ENCODE results near the gene SNAP47.
A peak's percentile ranks its signal among the peaks of the same experiment; 100 is the strongest.

The SNAP47 gene

DNA sequence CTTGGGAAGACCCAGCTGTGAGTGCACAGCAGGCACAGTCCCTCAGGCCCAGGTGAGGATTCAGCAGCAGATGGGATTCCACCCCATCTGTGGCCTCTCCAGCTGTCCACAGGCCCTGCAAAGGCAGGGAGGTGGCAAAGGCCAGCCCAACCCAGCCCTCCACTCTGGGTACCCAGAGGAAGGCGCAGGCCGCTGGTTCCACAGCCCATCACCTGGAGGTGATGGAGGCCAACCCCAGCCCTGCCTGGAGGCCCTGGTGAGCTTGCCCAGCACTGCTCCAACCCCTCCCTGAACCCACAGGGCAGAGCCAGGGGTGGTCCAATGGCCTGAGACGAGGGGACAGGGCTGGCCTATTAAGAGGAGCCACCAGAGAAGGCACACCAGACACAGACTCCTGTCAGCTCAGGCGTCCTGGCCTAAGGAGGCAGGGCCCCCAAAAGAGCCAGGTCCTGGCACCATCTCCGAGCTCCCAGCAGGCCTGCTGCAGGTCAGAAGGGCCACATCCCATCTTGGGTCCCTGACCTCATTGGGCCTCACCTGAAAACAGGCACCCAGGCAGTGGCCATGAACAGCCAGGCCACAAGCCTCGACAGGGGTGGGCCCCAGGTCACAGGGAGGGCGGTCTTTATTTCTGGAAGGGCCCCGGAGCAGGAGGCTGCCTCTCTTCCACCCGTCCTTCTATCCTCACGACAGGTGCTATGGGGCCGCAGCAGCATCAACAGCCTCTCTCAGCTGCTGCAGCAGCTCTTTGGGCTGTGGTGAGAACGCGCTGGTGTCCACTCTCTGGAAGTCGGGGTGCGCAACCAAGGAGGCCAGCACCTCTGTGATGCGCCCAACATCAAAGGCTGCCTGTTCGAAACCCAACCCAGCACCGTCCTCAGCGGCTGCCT lies 3.3 kb upstream of the SNAP47 start:
- DNase-seq (ENCODE audit: low read depth) = no peak

DNA sequence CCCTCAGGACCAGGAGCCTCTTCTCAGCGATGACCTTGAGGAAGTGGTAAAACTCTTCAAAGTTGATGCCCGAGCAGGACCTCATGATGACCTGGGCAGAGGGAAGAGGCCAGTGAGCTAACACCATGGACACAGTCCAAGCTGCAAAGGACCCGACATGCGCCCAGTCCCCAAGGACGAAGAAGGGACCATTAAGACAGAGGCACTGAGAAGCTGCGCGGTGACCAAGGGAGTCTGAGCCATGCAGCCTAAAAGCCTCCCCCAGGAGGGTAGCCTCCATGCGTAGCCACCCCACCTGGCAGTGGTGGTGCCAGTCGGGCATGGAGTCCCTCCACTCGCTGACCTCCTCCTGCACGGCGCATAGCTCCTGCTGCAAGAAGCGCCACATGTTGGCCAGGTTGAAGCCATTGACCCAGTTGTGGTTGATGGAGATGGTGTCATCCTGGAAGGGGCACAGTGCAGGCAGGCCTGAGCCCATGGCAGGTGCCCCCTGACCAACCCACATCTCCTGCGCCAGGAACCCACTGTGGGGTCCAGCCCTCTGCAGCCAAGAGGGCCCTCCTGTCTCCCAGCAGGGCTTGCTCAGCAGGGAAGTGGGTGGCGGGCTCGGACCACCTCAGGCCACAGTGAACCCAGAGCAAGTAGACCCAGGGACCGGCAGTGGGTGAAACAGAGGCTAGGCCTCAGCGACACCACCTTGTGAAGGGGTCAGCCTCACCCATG lies 2.5 kb upstream of the SNAP47 start:
- DNase-seq (ENCODE audit: low read depth) = no peak

DNA sequence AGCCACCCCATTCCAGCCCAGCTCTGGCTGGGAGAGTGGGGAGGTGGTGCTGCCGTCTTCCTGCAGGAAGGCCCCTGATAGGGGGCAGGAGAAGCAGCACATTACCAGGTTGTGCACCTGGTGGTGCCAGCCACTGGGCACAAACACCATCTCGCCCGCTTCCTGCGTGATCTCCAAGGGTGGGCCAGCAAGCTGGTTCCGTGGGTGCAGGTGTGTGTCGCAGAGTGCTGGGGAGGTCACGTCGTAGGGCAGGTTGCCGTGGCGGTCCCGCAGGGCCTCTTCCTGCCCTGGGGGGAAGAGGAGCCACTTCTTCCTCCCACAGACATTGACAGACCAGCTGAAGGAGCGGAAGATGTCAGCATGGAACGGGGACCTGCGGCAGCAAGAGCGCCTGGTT lies 1.9 kb upstream of the SNAP47 start:
- DNase-seq (ENCODE audit: low read depth) = no peak

DNA sequence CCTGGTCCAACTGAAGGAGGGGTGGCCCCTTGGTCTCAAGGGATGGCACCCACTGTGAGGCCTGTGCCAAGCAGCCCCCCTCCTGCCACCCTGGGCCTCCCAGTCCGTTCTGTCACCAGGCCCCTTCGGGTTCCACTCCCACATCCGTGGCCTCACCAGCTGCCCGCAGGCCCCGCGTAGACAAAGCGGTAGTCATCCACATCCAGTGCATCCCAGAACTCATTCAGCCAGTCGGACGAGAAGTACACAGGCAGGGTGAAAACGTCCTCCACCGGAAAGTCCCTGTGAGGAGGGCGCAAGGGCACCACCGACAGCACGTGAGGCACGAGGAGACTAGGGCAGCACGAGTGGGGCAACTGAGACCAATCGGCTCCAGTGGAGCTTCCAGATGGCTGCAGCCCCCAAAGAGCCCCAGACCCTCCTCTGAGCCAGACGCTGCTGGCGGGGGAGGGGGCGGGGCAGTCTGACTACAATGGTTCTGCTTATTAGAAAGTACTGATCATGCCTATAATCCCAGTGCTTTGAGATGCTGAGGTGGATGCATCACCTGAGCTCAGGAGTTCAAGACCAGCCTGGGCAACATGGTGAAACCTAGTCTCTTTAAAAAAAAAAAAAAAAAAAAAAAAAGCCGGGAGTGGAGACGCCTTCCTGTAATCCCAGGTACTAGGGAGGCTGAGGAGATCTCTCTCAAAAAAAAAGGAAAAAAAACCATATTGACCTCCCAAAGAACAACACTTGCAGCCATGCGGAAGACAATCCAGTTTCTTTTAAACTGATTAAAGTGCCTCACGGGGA lies 1.3 kb upstream of the SNAP47 start:
- DNase-seq (ENCODE audit: low read depth) = no peak

DNA sequence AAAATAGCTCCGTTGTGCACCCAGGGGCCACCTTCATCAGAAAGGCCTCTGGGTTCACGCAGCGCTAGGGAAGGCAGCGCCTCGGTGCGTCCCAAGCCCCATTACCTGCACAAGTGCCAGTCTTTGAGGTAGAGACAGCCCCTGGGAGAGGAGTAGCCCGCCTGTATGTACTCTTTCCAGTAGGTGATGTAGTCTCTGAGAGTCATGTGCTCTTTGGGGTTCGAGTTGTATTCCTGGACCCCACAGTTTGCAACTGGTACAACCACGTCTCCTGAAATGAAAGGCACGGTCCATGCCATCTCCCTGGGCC lies 734 bp upstream of the SNAP47 start:
- DNase-seq (ENCODE audit: low read depth) = peak; percentile 24

DNA sequence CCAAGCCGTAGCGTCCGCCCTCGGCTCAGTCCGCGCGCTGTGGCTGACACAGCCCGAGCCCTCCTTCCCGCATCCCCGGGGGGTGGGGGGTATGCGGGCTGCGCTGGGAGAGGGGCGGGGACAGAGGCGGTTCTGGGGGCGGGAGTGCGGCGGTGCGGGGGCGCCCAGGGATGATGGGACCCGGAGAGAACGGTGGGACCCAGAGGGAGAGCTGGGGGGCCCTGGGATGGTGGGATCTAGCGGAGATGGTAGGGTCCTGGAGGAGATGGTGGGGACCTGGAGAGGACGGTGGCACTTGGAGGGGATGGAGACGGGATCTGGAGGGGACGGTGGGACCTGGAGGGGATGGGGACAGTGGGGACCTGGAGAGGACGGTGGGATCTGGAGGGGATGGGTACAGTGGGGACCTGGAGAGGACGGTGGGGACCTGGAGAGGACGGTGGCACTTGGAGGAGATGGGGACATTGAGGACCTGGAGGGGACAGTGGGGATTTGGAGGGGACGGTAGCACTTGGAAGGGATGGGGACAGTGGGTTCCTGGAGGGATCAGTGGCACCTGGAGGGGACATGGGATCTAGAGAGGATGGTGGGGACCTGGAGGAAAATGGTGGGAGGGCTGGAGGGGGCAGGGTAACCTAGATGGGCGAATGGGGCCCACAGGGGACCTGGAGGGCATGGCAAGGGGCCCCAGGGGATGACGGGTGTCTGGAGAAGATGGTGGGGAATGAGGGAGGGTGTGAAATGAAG lies 477 bp downstream of the SNAP47 start:
- DNase-seq (ENCODE audit: low read depth) = no peak

DNA sequence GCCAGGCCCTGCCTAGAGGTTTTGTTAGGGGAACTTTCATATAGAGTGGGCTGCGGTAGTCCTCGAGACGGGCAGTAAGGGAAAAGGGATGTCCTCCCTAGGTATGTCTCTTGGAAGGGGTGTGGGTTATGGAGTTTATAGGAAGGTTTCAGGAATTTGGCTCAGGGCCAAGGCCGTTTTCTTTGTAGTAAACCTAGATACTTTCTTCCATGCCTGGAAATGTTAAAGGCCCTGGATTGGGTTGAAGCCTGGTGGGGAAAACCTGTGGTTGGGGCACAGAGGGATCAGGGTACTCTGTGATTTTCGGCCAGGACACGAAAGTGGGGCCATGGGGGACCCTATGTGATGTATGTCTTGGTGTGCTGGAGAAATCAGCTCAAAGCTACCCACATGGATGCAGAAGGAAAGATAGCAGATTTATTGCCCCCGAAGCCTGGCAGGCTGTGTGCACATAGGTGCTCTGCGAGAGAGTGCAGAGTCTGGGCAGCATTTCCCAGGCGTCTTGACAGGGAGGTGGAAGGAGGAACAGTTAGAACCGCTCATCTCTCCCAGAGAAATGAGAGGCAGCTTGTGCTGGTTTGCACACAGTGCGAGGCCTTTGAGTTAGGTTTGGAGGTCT lies 1.7 kb downstream of the SNAP47 start:
- DNase-seq (ENCODE audit: low read depth) = no peak

DNA sequence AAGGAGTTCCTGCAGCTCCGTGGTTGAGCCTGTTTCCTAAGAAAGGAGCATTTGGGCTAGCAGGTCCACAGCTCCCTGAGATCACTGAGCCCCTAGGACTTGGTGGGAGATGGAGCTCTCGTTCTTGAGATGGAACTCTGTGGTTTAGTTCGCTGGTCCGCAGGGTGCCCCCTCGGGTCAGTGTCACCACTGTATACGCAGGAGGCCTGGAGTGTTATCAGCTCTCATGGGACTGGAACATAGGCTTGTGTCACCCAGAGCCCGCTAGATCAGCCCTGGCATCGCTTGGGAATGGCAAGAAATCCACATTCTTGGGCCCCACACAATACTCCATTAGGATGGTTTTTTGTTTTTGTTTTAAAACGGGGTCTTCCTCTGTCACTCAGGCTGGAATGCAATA lies 3.6 kb downstream of the SNAP47 start:
- no peak for DNase-seq (ENCODE audit: low read depth)

DNA sequence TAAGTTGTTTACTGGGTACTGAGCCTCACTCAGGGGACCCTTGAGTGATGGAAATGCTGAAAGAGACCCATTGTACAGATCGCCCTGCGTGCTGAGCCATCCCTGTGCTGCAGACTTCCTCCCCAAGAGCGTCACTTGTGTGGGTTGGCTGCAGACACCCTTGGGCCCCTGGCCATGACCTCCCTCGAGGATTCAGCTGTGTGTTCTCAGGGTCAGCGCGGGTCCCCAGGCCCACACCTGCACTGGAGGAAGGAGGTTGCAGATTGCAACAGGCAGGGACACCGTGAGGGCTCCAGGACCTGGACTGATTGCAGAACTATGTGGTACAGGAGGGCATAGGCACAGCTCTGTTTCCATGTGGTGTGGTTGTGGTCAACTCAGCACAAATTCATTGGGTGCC lies 4.4 kb downstream of the SNAP47 start:
- DNase-seq (ENCODE audit: low read depth) = no peak

DNA sequence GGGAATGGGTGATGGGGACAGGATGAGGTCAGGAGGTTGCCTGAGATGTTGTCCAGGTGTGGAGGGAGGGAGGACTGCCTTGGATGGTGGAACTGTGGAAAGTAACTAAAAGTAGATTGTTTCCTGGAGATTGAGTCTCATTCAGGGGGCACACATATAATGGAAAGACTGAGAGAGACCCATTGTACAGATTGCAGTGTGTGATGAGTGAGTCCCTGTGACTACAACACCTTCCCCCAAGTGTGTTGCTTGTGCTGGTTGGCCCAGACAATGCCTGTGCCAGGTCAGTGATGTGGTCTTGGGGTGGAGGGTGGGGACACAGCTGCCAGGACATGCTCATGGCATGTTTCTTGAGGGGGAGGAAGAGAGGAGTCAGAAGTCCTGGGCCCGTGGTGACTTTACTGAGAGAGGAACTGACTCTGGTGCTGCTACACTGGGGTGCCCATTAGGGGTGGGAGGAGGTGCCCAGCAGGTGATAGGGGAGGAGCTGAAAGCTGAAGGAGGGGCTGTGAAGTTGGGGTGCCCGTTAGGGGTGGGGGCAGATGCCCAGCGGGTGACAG lies 5.2 kb downstream of the SNAP47 start:
- no peak for DNase-seq (ENCODE audit: low read depth)

DNA sequence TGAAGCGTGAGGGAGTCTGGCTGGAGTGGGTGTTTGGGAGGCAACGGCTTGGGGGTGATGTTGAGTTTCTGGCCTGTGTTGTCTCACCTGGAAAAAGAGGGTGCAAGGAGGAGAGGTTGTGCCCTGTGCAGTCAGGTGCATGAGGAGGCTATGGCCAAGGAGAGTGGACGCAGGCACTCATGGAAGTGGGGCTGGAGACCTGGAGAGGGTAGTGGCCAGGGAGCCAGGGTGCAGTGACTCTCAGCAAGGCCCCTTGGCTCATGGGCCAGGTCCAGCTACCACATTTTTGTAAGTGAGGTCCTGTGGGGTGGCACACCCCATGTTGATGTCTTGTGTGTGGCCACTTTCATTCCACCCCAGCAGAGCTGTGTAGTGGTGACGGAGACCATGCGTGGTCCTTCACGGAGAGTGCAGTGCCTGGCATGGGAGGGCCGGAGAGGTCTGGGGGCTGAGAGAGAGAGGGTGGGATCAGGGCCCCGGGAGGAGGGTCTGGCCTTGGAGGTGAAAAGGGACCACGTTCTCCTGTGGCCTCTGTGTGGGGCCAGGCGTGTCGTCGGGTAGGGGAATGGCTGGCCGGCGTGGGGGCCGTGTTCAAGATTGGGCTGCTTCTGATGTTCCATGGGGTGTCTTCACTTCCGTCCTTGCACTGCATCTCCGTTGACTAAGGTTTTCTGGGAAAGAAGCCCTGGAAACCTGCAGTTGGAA lies 6.1 kb downstream of the SNAP47 start:
- DNase-seq (ENCODE audit: low read depth) = no peak

DNA sequence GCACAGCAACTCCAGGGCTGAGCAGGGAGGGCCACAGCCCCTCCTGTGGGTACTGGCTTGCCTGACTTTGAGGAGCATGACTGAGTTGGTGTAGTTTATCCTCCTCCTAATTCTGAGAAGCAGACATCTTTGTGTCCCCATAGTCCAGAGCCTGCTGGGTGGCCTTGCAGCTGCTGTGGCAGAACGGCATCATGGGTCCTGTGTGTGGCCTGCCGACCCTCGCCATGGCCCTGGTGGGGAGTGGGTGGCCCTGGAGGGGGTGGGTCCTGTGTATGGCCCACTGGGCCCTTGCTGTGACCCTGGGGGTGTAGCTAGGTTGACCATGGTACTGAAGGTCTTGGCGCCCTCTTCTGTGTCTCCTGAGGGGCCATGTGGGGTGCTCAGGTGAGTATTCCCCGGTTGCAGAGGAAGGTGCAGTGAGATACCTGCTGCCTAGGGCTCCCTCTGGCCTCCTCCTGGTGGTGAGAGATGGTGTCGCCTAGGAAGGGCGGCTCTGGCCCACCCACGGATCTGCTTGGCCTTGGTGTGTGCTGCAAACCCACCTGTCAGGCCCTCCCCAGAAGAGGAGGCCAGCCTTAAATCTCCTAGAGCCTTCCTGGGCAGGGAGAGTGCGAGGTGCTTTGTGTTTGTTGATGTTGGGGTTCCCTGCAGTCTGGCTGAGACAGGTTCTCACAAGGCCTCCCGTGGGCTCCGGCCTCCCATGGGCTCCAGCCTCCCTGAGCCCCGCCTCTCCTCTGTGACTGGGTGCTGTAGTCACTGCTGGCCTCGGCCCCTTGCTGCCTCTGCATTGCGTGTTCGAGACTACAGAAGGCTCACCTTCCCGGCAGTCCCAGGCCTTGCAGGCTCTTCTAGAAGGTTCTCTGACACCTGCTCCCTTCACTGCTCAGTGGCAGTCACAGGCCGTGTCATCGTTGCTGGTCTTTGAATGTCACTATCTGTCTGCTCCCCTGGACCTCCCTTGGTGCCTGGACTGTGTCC lies 7.8 kb downstream of the SNAP47 start:
- DNase-seq (ENCODE audit: low read depth) = no peak

DNA sequence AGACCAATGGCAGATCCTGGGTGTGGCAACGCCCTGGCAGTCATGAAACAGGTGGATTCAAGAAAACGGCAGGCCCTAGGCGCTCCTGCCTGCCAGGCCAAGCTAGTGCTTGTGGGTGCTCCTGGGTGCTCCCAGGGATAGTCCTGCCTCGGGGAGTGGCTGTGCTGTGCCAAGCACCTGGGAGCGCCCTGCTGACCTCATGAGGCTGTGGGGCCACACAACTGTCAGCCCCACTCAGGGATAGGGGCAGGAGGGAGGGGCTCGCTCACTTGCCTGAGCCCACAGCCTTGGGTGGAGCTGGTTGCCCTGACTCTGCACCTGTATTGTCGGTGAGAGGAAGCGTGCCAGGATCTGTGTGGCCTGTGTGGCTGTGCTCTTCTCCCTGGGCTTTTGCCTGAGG lies 9.4 kb downstream of the SNAP47 start:
- no peak for DNase-seq (ENCODE audit: low read depth)

DNA sequence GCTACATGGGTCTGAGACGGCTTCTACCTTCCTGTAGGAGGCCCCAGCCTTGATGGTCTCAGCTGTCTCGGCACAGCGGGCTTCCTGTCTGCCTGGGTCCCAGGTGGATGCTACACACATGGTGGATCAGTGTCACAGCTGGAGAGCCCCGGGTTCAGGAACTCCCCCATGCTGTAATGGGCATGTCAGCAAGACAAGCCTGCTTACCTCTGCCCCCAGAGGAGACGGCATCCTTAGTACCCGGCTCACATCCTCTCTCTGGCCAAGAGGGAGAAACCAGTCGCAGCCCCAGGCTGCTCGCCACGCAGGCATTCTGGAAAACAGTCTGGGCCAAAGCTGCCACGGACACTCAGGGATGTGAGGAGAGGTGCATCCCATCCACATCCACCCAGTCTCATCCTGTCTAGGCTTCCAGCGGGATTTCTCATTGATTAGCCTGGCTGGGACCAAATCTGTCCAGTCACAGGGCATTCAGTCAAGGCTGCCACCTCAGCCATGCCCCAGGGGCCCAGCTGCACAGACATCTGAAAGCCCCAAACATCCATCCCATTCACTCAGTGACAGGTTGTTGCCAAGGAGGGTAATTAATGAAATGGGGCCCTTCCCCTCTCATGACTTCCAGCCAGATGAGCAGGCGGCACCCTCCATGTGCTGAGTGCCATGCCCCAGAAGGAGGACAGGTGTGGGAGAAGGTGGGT lies 10.5 kb downstream of the SNAP47 start:
- no peak for DNase-seq (ENCODE audit: low read depth)

DNA sequence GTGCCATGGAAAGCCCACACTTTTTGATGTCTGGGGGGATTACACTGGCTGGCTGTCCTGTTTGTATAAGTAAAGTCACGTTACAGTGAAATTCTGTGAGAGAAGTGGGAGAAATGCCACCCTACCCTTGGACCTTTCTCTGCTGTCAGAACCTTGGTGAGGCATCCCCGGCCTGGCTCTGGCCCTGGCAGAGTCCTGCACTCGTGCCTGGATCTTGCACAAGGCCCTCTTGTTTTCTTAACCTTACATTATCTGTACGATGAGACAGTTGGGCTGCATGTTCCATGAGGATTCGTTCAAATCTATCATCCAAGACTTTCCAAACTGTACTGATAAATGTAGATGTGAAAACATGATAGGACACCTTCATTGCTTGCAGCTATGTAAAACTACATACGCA lies 11.4 kb downstream of the SNAP47 start:
- no peak for DNase-seq (ENCODE audit: low read depth)

DNA sequence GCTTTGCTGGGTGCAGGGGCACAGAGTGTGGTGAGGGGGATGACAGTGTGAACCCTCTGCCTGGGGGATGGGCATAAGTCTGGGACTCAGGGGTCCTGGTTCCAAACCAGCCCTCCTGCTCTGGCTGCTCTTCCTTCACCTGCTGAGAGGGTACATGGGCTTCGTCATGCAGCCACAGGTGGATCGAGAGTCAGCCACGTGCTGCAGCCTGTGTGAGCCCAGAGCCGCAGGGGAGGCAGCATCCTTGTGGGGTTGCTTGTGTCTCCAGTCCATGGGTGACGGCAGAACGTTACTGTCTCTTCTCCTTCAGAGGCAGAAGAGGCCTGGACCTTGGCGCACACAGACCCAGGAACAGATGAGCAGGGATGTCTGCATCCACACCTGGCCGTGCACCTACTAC lies 12.1 kb downstream of the SNAP47 start:
- no peak for DNase-seq (ENCODE audit: low read depth)

DNA sequence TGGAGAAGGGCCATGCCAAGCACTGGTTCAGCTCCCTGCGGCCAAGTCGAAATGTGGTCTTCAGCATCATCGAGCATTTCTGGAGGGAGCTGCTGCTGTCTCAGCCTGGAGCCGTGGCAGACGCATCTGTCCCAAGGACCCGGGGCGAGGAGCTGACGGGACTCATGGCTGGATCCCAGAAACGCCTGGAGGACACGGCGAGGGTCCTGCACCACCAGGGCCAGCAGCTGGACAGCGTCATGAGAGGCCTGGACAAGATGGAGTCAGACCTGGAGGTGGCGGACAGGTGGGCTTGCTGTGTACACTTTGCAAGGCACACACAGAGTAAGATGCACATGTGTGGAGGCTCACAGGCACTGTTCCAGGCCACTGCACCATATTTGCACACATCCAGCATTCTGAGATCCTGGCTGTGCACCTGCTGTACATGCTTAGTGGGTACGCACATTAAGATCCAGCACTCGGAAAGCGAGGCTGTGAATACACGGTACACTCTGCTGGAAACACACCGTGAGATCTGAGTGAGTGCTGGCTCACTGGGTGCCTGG lies 12.8 kb downstream of the SNAP47 start:
- DNase-seq (ENCODE audit: low read depth) = no peak

DNA sequence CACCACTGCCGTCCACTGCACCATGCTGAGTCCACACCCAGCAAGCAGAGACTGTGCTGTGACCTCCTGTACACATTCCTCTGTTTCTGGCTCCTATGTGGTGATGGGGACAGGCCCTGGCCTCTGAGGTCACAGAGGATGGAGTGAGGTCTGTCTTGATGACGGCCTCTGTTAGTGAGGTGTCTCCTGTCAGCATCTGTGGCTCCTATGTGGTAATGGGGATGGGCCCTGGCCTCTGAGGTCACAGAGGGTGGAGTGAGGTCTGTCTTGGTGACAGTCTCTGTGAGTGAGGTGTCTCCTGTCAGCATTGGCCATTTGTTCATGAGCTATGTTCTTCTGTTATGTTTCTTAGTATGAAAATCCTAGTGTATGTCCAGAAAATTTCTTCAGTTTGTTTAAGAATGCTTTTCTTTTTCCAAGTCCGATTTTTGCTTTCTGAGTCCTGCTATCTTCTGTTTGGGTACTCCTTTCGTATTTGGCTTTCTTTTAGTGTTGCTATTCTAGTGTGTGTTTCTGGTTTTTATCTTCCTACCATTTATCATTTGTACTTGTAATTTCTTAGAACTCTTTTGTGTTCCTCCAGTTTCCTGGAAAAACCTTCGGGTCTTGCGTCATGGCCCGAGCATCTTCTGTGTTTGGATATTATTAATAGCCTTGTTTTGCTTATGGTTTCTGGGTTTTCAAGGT lies 13.4 kb downstream of the SNAP47 start:
- DNase-seq (ENCODE audit: low read depth) = no peak

Measured in ELR (cell line).